Natural killer cell (primary cell): ENCODE results near the gene CALHM5. TPM values are rescaled to one million over a fixed set of nuclear protein-coding genes. Genes with fewer than 3 reads are reported as not detected.

Experiments
- ATAC-seq, 3 donors: fragments of 150-1000 bp in 2 of 3; fragments of 200-7000 bp in 1 of 3; cut with Tn5 transposase; 1 replicate in 1 of 3; 2 replicates in 2 of 3; pipeline ENCODE4 v1.10.0; 2021; ENCODE audit warnings: mild to moderate bottlenecking in 2 of 3, moderate library complexity in 2 of 3
- DNase-seq, 2 donors: peaks; one replicate each; pipeline versions ENCODE4 v3.0.0 to v3.0.0-alpha.2; 2013 to 2021; ENCODE audit warnings: mixed read lengths in 1 of 2
- H3K27ac ChIP-seq: one replicate; pipeline ENCODE4 v1.5.1; 2013; ENCODE audit warnings: mild to moderate bottlenecking, low read length
- H3K27me3 ChIP-seq: one replicate; pipeline ENCODE4 v1.6.1; 2013; ENCODE audit warnings: low read length; ENCODE audit not compliant: control insufficient read depth, insufficient read depth
- H3K36me3 ChIP-seq: one replicate; pipeline ENCODE4 v1.6.1; 2013; ENCODE audit warnings: low read length; ENCODE audit not compliant: control insufficient read depth, insufficient read depth
- H3K4me1 ChIP-seq: one replicate; pipeline ENCODE4 v1.6.1; 2013; ENCODE audit warnings: low read length; ENCODE audit not compliant: control insufficient read depth, insufficient read depth
- H3K4me3 ChIP-seq: one replicate; pipeline ENCODE4 v1.5.1; 2013; ENCODE audit warnings: low read length
- H3K9me3 ChIP-seq: one replicate; pipeline ENCODE4 v1.6.1; 2013; ENCODE audit warnings: low read length; ENCODE audit not compliant: control insufficient read depth, insufficient read depth
- H3K27ac Mint-ChIP-seq, 2 donors: one replicate each; pipeline ENCODE4 v1.8.0; 2022; ENCODE audit warnings: mild to moderate bottlenecking in 2 of 2, mixed read lengths in 2 of 2, moderate library complexity in 1 of 2
- H3K27me3 Mint-ChIP-seq, 2 donors: one replicate each; pipeline ENCODE4 v1.8.0; 2022; ENCODE audit warnings: low read depth in 2 of 2, mixed read lengths in 2 of 2
- H3K36me3 Mint-ChIP-seq: one replicate; pipeline ENCODE4 v1.8.0; 2022; ENCODE audit warnings: mixed read lengths
- H3K4me1 Mint-ChIP-seq, 2 donors: one replicate each; pipeline ENCODE4 v1.8.0; 2022; ENCODE audit warnings: mixed read lengths in 2 of 2
- H3K4me3 Mint-ChIP-seq: one replicate; pipeline ENCODE4 v1.8.0; 2022; ENCODE audit warnings: mild to moderate bottlenecking, moderate library complexity, mixed read lengths
- H3K9me3 Mint-ChIP-seq, 2 donors: one replicate each; pipeline ENCODE4 v1.8.0; 2022; ENCODE audit warnings: mixed read lengths in 2 of 2
- CTCF ChIP-seq: fragments of 200-600 bp; IDR thresholded peaks from one replicate; pipeline ENCODE4 v1.8.0; 2022; ENCODE audit warnings: antibody characterized with exemption
- WGBS: methylation state at CpG from one replicate; pipeline ENCODE4 v1.1.7; 2013; ENCODE audit warnings: missing lambda C conversion rate; ENCODE audit not compliant: insufficient coverage; 5-methylcytosine and 5-hydroxymethylcytosine counted together
- intact Hi-C: fragments of 100-400 bp; cut with micrococcal nuclease; formaldehyde crosslinking; loops from one replicate; pipeline ENCODE4 v1.14.2; 2022
- total RNA-seq, 4 donors: library from RNA; stranded (reverse); fragments of 120-200 nt in 1 of 4; gene quantifications; one replicate each; pipeline versions ENCODE4 v1.2.3 to v1.2.4, GENCODE V29; 2013 to 2022

CALHM5 gene
- total RNA-seq, 3 donors from 2014 or later (not counting 1 experiment from before 2014, with no cell fraction given), result 0.05 TPM; not detected in 1

GRCh38 chr6:116465246-116465645, 46.2 kb upstream of the CALHM5 start:
- Histone ChIP-seq H3K27ac (peak overlapping the region; percentile 43), H3K4me3 (no peak overlapping the region), H3K27me3 (no peaks in the 10 kb centered on the region), H3K9me3 (no peaks in the 10 kb centered on the region), H3K36me3 (no peaks in the 10 kb centered on the region), H3K4me1 (peaks cover 15% of the 10 kb centered on the region)
- Mint-ChIP-seq H3K9me3 (no peaks in the 10 kb centered on the region), H3K4me3 (no peak overlapping the region), H3K36me3 (no peaks in the 10 kb centered on the region), H3K4me1 (peaks cover 16 to 32% of the 10 kb centered on the region in 2 donors), H3K27me3 (no peaks in the 10 kb centered on the region), H3K27ac (no peak overlapping the region)
- DNase-seq (no peak), ATAC-seq (no peak)
- 45% methylated on average over 5 of the region's 5 CpGs for WGBS
- intact Hi-C loops, result no loop called here
- no peak for TF ChIP-seq CTCF

GRCh38 chr6:116467096-116467495, 44.3 kb upstream of the CALHM5 start:
- Mint-ChIP-seq H3K27ac (no peak overlapping the region), H3K27me3 (no peaks in the 10 kb centered on the region), H3K36me3 (no peaks in the 10 kb centered on the region), H3K4me3 (no peak overlapping the region), H3K4me1 (peaks cover 6 to 20% of the 10 kb centered on the region in 2 donors), H3K9me3 (no peaks in the 10 kb centered on the region)
- Histone ChIP-seq H3K9me3 (no peaks in the 10 kb centered on the region), H3K4me3 (no peak overlapping the region), H3K27me3 (no peaks in the 10 kb centered on the region), H3K36me3 (no peaks in the 10 kb centered on the region), H3K27ac (no peak overlapping the region), H3K4me1 (peaks cover 5% of the 10 kb centered on the region)
- TF ChIP-seq CTCF, result no peak
- no peak for DNase-seq
- intact Hi-C loops, result no loop called here
- ATAC-seq, result no peak
- WGBS, result 100% methylated on average over 1 of the region's 1 CpG

- Histone ChIP-seq H3K4me1 (peaks cover 2% of the 10 kb centered on the region), H3K27ac (no peak overlapping the region), H3K36me3 (no peaks in the 10 kb centered on the region), H3K4me3 (no peak overlapping the region), H3K27me3 (no peaks in the 10 kb centered on the region), H3K9me3 (no peaks in the 10 kb centered on the region)
- ATAC-seq, result no peak
- Mint-ChIP-seq H3K4me1 (peaks cover 4 to 18% of the 10 kb centered on the region in 2 donors), H3K4me3 (no peak overlapping the region), H3K27me3 (no peaks in the 10 kb centered on the region), H3K36me3 (no peaks in the 10 kb centered on the region), H3K27ac (no peak overlapping the region), H3K9me3 (no peaks in the 10 kb centered on the region)
- no peak for DNase-seq
- intact Hi-C loops, result no loop called here
- no peak for TF ChIP-seq CTCF
These were observed 43.9 kb upstream of the CALHM5 start for GRCh38 chr6:116467514-116467913.

- intact Hi-C loops, result no loop called here
- ATAC-seq, result no peak
- H3K4me1 Mint-ChIP-seq, result peaks cover 0 to 13% of the 10 kb centered on the region in 2 donors
- Histone ChIP-seq H3K4me1 (no peaks in the 10 kb centered on the region), H3K27ac (no peak overlapping the region), H3K9me3 (no peaks in the 10 kb centered on the region), H3K36me3 (no peaks in the 10 kb centered on the region), H3K27me3 (no peaks in the 10 kb centered on the region), H3K4me3 (no peak overlapping the region)
- no peaks in the 10 kb centered on the region for H3K27me3 Mint-ChIP-seq
- no peak overlapping the region for H3K27ac Mint-ChIP-seq
- no peaks in the 10 kb centered on the region for H3K9me3 Mint-ChIP-seq
- no peaks in the 10 kb centered on the region for H3K36me3 Mint-ChIP-seq
- no peak for DNase-seq
- TF ChIP-seq CTCF, result no peak
- no CpG with 5 or more reads among the region's 1 CpG for WGBS
- no peak overlapping the region for H3K4me3 Mint-ChIP-seq
These were observed 43.1 kb upstream of the CALHM5 start for GRCh38 chr6:116468293-116468692.
